GM18526 (cell line): ENCODE measurements around the gene GSE1.

Source experiments
- POLR2A ChIP-seq: IDR thresholded peaks from 3 replicates; pipeline ENCODE4 v1.6.1; 2011; ENCODE audit not compliant: insufficient read length; ENCODE audit errors: extremely low read depth

Gene GSE1

GRCh38 chr16:85626191-85626981 is 13.3 kb downstream of the GSE1 start:
- TF ChIP-seq POLR2A: no peak

GRCh38 chr16:85627089-85627488 is 14.0 kb downstream of the GSE1 start:
- TF ChIP-seq POLR2A: no peak

GRCh38 chr16:85627526-85628264 is 14.6 kb downstream of the GSE1 start:
- TF ChIP-seq POLR2A: no peak

- no peak for TF ChIP-seq POLR2A
These were observed 15.1 kb downstream of the GSE1 start for GRCh38 chr16:85628265-85628556.

- no peak for TF ChIP-seq POLR2A
These were observed 15.5 kb downstream of the GSE1 start for GRCh38 chr16:85628645-85629044.

- no peak for TF ChIP-seq POLR2A
These were observed 16.2 kb downstream of the GSE1 start for GRCh38 chr16:85629326-85629725.

- TF ChIP-seq POLR2A: no peak
These were observed 16.7 kb downstream of the GSE1 start for GRCh38 chr16:85629853-85630252.

- TF ChIP-seq POLR2A: no peak
These were observed 18.1 kb downstream of the GSE1 start for GRCh38 chr16:85631230-85631629.

GRCh38 chr16:85631802-85632393 is 18.8 kb downstream of the GSE1 start:
- TF ChIP-seq POLR2A: no peak

GRCh38 chr16:85632709-85633437 is 19.8 kb downstream of the GSE1 start:
- no peak for TF ChIP-seq POLR2A

GRCh38 chr16:85633438-85633743 is 20.3 kb downstream of the GSE1 start:
- no peak for TF ChIP-seq POLR2A

- TF ChIP-seq POLR2A: no peak
These were observed 20.8 kb downstream of the GSE1 start for GRCh38 chr16:85633888-85634287.

- no peak for TF ChIP-seq POLR2A
These were observed 21.8 kb downstream of the GSE1 start for GRCh38 chr16:85634747-85635544.

GRCh38 chr16:85635545-85636140 is 22.5 kb downstream of the GSE1 start:
- TF ChIP-seq POLR2A: no peak
